Measurements from ENCODE around the gene SNX8.

DNA sequence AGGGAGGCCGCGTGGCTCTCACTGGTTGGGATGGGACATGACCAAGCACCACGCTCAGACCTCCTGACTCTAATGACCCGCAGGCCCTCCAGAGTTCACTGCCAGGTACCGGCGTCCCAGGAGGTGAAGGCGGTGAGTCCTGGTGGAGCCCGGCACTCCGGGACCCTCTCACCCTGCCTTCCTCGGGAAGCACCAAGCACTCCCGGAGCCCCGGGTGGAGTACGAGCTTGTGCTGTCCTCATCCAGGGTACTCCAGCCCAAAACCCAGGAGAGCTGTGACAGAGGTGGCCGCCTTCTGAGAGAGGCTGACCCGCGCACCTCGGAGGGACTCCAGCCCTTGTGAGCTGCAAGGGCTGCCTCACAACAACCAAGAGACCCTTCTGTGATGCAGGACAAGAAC lies 90.9 kb downstream of the SNX8 start:
- no peak for TF ChIP-seq EZH2phosphoT487 (IDR thresholded peaks at IDR 0.05; ENCODE audit: insufficient read depth, low read depth)
- no peak for TF ChIP-seq EZH2 (IDR thresholded peaks at IDR 0.05; ENCODE audit: insufficient read depth, poor library complexity, severe bottlenecking)
